AG04450 (cell line): ENCODE measurements around the gene TSPAN31. TPM values are rescaled to one million over a fixed set of nuclear protein-coding genes. Genes with fewer than 3 reads are reported as not detected.

Experiments
- CTCF ChIA-PET: fragments of 300-600, 350-600 bp; formaldehyde crosslinking; extraction: SDS; loops from one replicate; lab custom pipeline; 2022; ENCODE audit warnings: antibody characterized with exemption, inconsistent platforms; lab: Charles Lee
- POLR2A ChIA-PET: fragments of 350-600 bp; formaldehyde crosslinking; extraction: SDS; loops from one replicate; lab custom pipeline; 2021; ENCODE audit warnings: antibody characterized with exemption, inconsistent platforms; lab: Yijun Ruan, JAX
- DNase-seq: peaks from one replicate; pipeline ENCODE4 v3.0.0-alpha.2; 2011; ENCODE audit warnings: low read depth, low spot score
- H3K27ac ChIP-seq: one replicate; pipeline ENCODE4 v1.5.1; 2012; ENCODE audit warnings: low read depth, low read length, control low read depth
- H3K27me3 ChIP-seq: one replicate; pipeline ENCODE4 v1.6.0; 2012; ENCODE audit warnings: low read length; ENCODE audit not compliant: control insufficient read depth, insufficient read depth
- H3K4me3 ChIP-seq: 2 replicates; pipeline ENCODE4 v1.5.1; 2011; ENCODE audit warnings: mild to moderate bottlenecking, low read depth, low read length, control low read depth
- H3K9me3 ChIP-seq: 2 replicates; pipeline ENCODE4 v1.5.1; 2012; ENCODE audit warnings: low read length; ENCODE audit not compliant: control insufficient read depth, insufficient read depth
- polyA plus RNA-seq: library from polyadenylated mRNA; depleted of rRNA; stranded (reverse); fragments of >200 nt; gene quantifications from 2 replicates; pipeline ENCODE4 v1.2.3, GENCODE V29; 2011
- TF ChIP-seq, protein P1 (sequence below): IDR thresholded peaks from 2 replicates; pipeline ENCODE4 v1.5.1; 2011; ENCODE audit warnings: low read depth, low read length, control low read depth, inconsistent platforms

The TSPAN31 gene
- polyA plus RNA-seq, 1 experiment, result 45.9 TPM

DNA sequence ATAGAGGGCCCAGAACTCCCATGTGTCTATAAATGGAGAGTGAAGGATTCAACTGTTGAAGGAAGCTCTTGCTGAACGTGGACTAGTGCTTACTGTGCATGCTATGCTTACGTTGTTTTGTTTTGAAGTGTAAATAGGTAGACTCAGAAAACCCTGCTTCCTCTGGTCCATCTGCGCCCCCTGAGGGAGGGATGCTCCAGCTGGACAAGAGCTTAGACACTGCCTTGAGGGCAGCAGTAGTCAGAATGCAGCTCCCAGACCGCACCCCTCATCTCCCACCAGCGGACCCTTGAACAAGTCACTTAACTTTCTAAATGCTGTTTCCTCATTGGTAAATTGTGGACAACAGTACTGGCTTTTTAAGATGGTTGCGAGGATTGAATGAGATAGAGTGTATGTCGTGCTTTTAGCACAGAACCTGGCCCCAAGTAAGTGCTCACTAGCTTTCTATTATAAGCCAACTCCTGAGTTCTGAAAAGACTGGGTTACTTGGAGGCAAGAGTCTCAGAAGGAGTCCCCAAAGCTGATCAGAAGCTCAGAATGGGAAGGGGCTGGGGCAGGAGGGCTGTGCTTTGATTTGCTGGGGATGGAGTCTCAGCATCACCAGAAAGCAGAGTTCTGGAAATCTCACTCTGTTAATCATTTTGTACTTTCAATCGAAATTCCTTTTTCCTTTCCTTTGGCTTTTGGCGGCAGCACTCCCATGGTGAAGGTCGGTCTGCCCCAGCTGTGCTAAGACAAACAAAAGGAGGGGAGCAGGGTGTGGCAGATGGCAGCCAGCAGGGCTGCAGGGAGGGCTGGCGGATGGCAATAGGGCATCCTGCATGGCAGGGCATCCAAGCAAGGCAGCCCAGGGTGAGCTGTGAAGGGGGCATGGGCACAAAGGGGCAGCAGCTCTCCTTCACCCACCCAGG lies 21.9 kb upstream of the TSPAN31 start:
- TF ChIP-seq, protein P1, sequence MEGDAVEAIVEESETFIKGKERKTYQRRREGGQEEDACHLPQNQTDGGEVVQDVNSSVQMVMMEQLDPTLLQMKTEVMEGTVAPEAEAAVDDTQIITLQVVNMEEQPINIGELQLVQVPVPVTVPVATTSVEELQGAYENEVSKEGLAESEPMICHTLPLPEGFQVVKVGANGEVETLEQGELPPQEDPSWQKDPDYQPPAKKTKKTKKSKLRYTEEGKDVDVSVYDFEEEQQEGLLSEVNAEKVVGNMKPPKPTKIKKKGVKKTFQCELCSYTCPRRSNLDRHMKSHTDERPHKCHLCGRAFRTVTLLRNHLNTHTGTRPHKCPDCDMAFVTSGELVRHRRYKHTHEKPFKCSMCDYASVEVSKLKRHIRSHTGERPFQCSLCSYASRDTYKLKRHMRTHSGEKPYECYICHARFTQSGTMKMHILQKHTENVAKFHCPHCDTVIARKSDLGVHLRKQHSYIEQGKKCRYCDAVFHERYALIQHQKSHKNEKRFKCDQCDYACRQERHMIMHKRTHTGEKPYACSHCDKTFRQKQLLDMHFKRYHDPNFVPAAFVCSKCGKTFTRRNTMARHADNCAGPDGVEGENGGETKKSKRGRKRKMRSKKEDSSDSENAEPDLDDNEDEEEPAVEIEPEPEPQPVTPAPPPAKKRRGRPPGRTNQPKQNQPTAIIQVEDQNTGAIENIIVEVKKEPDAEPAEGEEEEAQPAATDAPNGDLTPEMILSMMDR, result no peak
- peaks cover 3% of the 10 kb centered on the region for H3K27me3 ChIP-seq
- H3K9me3 ChIP-seq, result peaks cover 5% of the 10 kb centered on the region; the same call in 1 of the 2 replicates
- no peak for DNase-seq
- H3K27ac ChIP-seq, result no peak overlapping the region
- ChIA-PET POLR2A (no interaction called here), CTCF (interaction anchor here (0.8 to 1.0 kb wide), 2 partner anchors 9 to 139 kb away, joined by 3 read pairs; no protein-coding TSS in a partner anchor)
- H3K4me3 ChIP-seq, result no peak overlapping the region

DNA sequence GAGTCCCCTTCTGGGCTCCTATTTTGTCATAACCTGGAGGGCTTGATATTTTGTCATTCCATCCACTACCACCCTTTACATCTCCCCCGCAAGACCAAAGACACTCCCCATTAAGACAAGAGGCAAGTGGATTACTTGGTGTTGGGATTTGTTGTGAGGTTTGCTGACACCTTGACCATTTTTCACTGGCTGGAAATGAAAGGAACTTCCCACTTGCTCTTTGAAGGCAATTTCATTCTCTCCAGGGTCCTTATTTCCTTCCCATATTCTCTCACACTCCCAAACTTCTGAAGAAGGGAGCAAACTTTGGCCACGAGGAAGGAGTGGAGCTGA lies 21.2 kb upstream of the TSPAN31 start:
- no peak overlapping the region for H3K27ac ChIP-seq
- H3K27me3 ChIP-seq, result peaks cover 3% of the 10 kb centered on the region
- no peak for DNase-seq
- TF ChIP-seq, protein P1, result no peak
- CTCF ChIA-PET, result interaction anchor here (0.8 to 1.0 kb wide), 2 partner anchors 9 to 140 kb away, joined by 3 read pairs; no protein-coding TSS in a partner anchor
- POLR2A ChIA-PET, result no interaction called here
- H3K9me3 ChIP-seq, result peaks cover 5% of the 10 kb centered on the region; the same call in 1 of the 2 replicates
- H3K4me3 ChIP-seq, result no peak overlapping the region

DNA sequence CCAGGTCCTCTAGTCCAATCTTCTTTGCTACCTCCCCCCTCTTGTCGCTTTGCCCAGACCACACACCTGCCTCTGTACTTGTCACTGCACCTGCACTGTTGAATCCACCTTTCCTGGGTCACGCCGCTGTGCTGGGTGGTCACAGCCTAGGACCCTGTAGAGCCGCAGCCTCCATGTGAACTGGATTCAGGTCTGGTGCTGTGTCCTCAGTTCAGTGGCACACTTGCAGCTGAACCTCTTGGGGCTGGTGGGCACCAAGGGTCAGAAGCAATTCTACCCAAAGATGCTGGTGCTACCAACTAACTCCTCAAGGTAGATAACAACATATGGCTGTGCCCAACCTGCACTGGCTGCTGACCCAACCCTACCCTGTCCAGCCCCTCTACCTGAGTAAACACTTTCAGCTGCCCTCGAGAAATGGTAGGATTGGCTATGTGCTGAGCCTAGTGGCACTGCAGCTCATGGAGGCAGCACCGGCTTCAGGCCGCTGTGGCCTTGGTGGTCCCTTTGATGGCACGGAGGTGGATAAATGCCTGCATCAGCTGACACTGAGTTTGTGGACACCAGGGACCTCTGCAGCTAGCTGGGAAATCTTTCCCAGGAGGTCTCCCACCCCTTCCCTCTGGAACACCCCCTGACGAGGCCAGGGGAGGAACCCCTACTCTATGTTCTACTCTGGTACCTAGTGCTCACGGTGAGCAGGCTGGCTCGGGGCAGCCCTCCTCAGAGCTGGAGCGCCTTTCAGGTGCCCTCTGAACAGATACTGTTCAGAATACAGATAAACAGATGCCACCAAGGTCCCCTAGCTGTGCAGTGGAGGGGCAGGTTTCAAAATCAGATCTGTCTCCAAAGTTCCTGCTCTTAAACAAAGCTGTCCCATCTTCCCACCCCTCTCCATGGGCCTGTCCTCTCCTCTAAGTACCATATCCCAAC lies 20.6 kb upstream of the TSPAN31 start:
- TF ChIP-seq, protein P1, result no peak
- H3K27ac ChIP-seq, result no peak overlapping the region
- DNase-seq, result no peak
- peaks cover 5% of the 10 kb centered on the region; the same call in 1 of the 2 replicates for H3K9me3 ChIP-seq
- H3K4me3 ChIP-seq, result no peak overlapping the region
- H3K27me3 ChIP-seq, result peaks cover 3% of the 10 kb centered on the region
- ChIA-PET POLR2A (no interaction called here), CTCF (interaction anchor here (0.7 to 2.4 kb wide), 2 partner anchors 11 to 18 kb away, joined by 3 to 19 read pairs; no protein-coding TSS in a partner anchor)

GRCh38 chr12:57724936-57725740 lies 19.7 kb upstream of the TSPAN31 start:
- Histone ChIP-seq H3K27ac (no peak overlapping the region), H3K9me3 (peaks cover 5% of the 10 kb centered on the region; the same call in 1 of the 2 replicates), H3K27me3 (peaks cover 3% of the 10 kb centered on the region), H3K4me3 (no peak overlapping the region)
- no peak for DNase-seq
- ChIA-PET CTCF (interaction anchor here (0.7 to 2.4 kb wide), 15 partner anchors 10 to 198 kb away, joined by 3 to 19 read pairs (median 4); partner anchors contain the start of genes ARHGEF25 and CDK4), POLR2A (interaction anchor here (0.6 to 1.7 kb wide), 3 partner anchors 11 to 20 kb away, joined by 3 to 10 read pairs (median 3); partner anchors contain the start of gene TSPAN31)
- TF ChIP-seq, protein P1, result no peak
